MV-4-11 (cell line): ENCODE data around the gene BFAR.
A peak's percentile ranks its signal among the peaks of the same experiment; 100 is the strongest.

Experiments used
- DNase-seq: peaks from one replicate; lab custom pipeline; 2025; lab: John Stamatoyannopoulos, UW

Gene BFAR, protein sequence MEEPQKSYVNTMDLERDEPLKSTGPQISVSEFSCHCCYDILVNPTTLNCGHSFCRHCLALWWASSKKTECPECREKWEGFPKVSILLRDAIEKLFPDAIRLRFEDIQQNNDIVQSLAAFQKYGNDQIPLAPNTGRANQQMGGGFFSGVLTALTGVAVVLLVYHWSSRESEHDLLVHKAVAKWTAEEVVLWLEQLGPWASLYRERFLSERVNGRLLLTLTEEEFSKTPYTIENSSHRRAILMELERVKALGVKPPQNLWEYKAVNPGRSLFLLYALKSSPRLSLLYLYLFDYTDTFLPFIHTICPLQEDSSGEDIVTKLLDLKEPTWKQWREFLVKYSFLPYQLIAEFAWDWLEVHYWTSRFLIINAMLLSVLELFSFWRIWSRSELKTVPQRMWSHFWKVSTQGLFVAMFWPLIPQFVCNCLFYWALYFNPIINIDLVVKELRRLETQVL

DNA sequence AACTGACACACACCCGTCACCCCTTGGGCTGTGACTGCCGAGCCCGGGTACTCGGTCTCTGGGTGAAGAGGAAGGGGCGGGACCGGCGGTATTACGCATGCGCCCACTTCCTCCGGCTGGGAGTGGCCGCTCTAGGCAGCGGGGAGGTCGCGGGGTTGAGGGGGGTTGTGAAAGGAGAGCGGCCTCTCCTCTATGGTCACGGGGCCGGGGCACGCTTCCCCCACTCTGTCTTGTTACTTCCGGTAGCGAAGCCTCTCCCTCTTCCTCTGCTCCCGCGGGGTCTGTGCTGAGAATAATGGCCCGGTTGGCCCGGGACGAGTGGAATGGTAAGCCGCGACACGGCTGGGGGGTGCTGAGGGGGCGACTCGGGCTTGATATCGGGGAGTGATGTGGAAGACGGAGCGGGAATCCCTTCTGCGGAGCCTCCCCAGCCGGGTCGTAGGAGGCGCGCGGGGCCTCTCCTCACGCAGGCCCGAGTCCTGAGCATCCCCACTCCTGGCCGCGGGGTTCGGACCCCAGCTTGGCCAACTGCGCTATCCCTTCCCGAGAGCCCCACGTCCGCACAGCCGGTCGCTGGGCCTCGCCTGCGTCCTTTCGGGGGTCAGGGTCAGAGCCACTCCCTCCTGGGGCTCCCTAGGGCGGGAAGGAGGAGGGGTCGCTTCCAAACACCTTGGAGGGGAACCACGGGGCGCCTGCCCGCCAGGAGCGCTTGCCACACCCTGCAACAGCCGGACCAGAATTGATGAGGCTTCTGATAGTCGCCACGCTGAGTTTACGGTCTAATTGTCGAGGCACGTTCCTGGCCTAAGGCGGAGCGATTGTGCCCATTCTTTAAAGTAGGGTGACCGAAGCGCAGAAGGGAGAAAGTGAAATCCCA, at the start of gene BFAR:
BFAR (plus strand) TSS at position 259 of the 877 bp plus-strand sequence. CDS start 11,396 bp downstream, outside the sequence.
- peak; percentile 97 for DNase-seq

DNA sequence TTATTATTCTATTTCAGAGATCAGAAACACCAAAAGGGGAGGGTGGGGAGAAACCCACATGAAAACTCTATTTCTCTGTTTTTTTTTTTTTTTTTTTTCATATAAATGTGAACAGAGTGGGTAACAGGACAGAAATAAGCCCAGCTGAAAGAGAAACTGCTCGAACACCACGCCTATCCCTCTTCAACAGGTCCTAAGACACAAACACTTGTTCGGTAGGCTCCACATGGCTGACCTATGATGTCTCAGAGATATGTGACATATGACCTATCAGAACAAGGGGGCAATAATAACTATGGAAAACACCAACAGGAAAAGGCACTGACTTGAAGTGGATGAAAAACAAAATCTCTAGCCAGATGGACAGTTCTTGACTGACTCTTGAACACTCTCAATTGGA, 47.5 kb upstream of the BFAR start:
- no peak for DNase-seq

DNA sequence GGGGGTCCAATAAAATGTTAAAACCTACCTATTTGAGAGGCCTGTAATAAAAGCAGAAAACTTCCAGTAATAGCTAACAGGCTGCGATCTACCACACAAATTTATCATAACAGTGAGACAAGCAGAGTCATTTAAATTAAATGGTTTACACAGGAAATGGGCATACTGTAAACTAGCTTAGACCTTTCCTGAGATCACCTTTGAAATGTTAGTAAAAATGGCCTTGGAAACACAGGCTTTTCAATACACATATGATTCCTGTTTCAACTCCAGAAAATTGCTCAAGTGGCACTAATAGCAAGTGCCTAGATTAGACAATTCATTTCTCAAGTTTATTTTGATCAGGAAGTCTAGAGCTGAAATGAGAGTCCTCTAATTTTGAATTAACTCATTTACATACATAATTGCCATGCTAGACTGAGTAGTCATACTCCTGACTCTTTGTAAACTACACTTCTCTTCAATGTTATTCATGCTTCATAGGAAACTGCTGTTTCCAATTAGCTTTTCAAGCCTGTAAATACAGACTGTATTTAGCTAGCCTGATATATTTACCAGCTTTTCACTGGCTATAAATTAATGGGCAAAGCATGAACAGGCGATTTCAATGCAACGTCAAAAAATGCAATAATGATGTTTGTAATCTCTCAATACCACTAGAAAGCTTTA, 46.0 kb upstream of the BFAR start:
- no peak for DNase-seq

DNA sequence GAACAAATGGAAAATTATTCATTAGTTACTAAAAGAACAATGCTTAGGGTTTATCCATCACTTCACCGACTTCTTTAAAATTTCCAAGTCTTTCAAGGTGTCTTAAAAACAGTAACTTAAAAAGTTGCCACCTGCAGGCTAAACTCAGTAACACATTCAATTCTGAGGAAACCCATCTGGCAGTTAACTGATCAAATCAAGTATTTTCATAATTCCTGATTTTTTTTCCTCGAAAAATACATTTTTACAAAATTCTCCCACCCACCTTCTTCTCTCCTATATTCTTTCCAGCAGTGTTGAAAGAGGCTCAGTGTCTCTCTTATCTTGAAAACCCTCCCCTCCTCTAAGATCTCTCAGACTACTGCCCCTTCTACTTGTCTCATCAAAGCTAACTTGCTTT, 32.6 kb upstream of the BFAR start:
- DNase-seq, result no peak

DNA sequence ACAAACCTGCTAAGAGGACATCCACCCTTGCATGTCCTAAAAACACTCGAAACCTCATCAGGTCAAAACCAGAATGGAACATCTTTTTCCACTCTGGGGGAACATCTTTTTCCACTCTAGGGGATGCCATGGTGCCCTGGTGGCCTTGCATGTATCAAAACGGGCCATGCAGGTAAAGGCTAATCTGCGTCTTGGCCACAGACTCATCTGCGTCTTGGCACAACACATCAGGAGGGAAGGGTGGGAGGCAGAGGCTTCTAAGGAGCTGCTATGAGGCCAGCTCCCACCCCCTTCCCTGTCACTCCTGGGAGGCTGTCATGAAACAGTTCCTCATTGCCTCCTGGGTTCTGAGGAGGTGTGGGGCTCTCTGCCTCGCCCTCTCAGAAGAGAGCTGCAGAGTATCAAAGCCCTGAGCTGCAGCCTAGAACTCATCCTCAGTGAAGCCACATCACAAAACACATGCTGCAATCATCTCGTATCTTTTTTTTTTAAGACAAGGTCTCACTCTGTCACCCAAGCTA, 30.2 kb upstream of the BFAR start:
- DNase-seq, result no peak

DNA sequence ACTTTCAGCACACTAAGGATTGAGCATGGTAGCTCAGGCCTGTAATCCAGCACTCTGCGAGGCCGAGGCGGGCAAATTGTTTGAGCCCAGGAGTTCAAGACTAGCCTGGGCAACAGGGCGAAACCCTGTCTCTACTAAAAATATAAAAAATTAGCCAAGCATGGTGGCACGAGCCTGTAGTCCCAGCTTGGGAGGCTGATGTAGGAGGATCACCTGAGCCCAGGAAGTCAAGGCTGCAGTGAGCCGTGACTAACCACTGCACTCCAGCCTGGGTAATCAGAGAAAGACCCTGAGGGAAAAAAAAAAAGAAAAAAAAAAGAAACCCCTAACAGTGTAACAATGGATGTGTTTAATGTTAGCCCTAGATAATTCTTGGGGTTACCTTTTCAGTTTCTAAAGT, 26.6 kb upstream of the BFAR start:
- no peak for DNase-seq

DNA sequence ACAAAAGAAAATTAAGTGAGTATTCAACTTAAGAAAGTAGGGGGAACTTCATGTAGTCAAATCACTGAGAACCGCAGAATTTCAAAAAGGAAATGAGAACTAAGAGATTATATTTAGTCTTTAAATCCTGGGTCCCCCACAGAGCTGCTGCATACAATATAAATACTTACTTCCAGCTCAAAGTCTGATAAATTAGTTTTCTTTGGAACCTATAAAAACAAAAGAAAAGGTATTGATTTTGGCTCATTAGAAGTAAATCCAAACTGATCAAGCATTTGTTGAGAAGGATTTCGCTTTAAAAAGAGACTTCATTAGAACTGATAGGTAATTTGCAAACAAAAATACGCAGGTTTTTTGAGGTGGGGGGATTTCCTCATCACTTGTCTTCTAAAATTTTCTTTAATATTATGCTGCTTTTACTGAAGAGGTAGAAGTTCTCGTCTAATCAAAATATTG, 24.6 kb upstream of the BFAR start:
- peak; percentile 44 for DNase-seq

DNA sequence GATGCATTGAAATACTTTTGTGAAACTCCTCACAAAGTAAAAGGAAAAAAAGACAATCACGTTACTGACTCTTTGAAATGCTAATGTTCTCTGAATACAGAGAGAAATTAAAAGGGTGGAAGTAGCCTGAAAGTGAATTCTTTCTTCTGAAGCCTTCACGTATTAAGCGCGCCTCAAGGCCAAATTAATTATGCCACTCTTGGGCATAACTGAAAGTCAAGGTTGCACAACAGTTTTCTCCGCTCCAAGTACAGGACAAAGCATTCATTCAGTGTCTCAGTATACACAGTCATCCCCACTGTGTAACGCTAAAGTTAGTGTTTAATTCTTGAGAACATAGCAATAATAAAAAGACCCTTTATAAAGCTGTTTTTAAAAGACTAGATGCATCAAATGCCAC, 24.1 kb upstream of the BFAR start:
- DNase-seq, result peak; percentile 41

DNA sequence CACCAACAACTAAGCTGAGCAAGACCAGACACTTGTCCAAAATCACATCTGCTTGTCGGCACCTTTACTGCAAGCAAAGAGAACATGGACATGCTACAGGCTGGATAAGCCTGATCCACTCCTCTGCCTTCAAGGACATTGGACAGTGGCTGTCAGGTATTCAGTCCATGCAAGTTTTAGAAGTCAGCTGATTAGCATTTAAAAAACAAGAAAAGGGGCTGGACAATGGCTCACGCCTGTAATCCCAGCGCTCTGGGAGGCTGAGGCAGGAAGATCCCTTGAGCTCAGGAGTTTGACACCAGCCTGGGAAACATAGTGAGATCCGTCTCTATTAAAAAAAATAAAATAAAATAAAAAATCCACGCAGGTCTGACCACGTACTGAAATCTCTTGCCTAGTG, 23.0 kb upstream of the BFAR start:
- no peak for DNase-seq

DNA sequence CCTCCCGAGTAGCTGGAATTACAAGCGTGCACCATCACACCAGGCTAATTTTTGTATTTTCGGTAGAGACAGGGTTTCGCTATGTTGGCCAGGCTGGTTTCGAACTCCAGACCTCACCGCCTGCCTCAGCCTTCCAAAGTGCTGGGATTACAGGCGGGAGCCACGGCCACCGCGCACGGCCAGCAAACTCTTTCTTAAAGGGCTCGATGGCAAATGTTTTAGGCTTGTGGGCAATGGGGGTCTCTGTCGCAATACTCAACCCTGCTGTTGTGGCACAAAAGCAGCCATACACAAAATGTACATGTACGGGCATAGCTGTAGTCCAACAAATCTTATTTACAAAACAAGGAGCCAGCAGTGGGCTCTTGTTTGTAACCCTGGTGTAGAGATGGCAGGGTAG, 21.1 kb upstream of the BFAR start:
- DNase-seq, result no peak

DNA sequence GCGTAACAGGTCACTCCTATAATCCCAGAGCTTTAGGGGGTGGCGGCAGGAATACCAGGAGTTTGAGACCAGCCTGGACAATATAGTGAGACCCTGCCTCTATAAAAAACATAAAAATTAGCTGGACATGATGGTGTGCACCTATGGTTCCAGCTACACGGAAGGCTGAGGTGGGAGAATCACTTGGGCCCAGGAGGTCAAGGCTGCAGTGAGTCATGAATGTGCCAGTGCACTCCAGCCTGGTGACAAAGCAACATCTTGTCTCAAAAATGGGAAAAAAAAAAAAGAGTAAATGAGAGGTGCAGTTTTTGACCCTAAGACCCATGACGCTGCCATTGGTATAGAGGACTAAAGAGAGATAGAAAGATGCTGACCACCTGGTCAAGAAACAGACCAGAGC, 18.8 kb upstream of the BFAR start:
- no peak for DNase-seq

DNA sequence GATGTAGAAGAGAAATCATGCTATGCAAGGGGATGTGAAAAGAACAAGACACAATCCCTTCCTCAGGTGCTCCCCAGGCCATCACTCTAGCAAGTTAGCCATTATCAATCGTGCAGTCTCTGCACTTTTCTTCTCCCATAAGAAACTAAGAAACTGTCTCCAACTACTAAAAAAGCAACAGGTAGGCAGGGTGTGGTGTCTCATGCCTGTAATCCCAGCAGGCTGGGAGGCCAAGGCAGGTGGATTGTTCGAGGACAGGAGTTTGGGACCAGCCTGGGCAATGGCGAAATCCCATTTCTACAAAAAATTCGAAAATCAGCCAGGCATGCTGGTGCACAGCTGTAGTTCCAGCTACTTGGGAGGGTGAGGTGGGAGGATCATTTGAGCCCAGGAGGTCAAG, 16.5 kb upstream of the BFAR start:
- DNase-seq, result no peak

DNA sequence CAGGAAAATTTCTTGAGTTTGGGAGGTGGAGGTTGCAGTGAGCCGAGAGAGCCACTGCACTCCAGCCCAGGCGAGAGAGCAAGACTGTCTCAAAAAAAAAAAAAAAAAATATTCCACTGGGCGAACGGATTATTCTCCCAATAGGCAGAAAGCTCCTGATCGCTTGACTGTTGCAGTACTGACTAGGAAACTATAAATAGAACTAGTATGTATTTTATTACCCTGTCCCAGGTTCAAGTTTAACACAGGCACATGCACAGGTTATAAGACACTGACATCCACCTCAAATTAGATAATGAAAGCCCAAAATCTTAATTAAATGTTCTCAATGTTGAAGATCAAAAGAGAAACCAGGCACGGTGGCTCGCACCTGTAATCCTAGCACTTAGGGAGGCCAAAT, 14.2 kb upstream of the BFAR start:
- DNase-seq, result no peak

DNA sequence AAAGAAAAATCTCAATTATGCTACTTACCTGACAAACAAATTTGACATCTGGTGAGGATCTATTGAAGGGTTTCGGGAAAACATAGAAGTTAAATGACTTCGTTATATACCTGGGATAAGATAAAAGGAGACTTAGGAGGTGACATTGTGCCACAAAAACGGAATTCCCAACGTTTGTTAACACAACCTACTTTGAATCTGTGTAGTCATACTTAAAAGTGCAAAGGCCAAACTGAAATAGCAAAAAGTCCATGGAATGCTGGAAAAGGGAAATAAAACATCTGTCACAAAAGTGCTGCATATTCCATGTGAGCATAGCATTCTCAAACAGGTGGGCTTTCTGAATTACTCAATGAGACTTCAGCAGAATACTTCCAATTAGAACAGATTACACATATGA, 5.7 kb upstream of the BFAR start:
- no peak for DNase-seq

DNA sequence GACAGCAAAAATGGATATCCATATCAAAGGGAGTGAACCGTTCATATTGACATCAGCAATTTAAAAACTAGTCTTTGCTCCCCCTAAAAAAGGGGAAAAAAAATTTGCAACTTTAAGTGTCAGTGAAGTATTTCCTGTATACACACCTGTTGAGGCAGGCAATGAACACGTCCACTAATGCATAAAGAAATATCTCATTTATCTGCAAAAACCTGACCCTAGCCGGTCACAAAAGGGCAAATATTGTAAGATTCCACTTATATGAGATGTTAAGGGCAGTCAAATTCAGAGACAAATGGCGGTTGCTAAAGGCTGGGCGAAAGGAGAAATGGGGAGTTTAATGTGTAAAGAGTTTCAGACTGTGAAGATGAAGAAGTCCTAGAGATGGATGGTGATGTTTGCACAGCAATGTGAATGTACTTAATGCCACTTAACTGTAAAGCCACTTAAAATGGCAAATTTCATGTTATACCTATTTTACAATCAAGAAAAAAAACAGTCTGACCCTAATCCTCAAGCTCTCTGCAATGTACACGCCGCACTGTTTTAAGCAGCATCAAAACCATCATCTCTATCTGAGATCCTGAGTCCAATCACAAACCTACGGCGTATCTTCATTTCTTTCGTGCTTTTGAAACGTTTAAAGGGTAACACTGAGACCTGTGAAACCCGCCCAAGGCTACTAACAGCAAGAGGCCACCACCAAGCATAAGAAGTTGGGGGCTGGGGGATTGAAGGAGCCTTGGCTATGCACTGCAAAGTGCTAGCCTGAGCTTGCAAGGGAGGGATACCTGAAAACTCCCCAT, 3.7 kb upstream of the BFAR start:
- no peak for DNase-seq

DNA sequence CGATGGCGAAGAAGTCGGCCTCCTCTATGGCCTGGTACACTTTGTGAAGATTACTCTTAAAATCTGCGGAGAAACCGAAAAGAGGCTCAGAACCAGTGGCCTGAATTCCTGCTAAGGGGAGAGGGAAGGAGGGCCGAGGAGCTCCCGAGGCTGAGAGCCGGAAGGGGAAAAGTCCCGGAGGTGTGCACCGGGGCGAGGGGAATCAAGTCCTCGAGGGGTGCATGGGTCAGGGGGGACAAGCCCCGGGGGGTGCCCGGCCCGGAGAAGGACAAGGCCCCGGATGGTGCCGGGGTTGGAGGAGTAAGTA, 3.2 kb upstream of the BFAR start:
- DNase-seq, result no peak

DNA sequence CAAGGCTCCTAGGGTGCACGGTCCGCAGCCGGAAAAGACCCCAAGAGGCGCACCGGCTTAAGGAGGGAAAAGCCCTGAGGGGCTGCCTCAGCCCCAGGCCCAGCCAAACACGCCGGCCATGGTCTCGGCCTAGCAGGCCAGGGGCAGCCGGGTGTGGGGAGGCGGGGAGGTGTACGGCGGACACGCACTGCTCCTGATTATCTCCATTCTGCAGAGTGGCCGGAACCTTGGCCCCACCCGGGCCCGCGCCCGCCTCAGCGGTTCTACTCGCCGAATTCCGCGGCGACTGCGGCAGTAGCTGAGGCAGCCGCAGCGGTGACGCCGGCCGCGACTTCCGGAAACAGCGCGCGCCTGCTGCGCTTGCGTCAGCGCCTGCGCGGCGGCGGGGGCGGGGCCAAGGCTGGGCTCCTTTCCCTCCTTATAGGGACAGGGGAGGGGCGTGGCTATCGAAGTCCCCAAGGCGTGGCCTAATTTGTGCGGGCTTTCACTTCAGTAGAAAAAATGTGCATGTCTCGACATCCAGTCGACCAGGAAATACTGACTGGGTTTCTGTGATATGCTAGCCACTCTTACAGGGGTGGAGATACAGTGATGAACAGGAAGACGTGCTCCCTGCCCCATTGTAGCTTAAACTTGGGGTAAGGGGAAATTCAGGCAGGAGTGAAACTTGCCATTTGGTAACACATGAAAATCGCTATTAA, 2.7 kb upstream of the BFAR start, which contains the start of gene PARN:
PARN (minus strand) TSS at position 342 of the 701 bp plus-strand sequence; CDS start at position 207, 135 bp downstream.
- peak; percentile 99 for DNase-seq

DNA sequence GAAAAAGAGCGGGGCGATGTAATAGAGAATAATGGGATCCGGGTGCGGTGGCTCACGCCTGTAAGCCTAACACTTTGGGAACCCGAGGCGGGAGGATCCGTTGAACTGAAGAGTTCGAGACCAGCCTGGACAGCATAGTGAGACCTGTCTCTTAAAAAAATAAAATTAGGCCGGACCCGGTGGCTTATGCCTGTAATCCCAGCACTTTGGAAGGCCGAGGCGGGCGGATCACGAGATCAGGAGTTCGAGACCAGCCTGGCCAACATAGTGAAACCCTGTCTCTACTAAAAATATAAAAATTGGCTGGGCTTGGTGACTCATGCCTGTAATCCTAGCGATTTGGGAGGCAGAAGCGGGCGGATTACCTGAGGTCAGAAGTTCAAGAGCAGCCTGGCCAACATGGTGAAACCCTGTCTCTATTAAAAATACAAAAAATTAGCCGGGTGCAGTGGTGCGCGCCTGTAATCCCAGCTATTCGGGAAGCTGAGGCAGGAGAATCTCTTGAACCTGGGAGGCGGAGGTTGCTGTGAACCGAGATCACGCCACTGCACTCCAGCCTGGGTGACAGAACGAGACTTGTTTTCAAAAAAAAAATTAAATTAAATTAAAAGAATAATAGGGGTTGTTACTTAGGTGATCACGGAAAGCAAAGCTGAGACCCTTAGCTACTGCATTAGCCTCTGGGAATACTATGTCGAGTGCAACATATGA, 2.0 kb upstream of the BFAR start:
- DNase-seq, result peak; percentile 76

DNA sequence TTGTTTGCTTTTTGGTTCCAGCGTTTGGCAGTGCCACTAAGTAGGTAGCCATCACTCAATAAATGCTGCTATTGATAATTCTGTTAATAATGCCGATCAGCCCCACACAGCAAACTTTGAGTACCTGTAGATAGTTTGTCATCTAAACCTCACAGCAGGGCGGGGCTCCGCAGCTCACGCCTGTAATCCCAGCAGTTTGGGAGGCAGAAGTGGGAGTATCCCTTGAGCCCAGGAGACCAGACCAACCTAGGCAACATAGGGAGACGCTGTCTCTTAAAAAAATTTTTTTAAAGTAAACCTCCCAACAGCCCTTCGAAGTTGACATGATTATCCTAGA, 1.6 kb downstream of the BFAR start:
- no peak for DNase-seq
